Measurements from ENCODE around the gene CBY2.
"Not testable (repeated sequence)": the region's sequence is repeated elsewhere in the genome, so short reads cannot be mapped to it uniquely, and the experiment has no call there.

CBY2 gene

GRCh38 chr13:45742985-45743384 lies 40.9 kb downstream of the CBY2 start:
- no peak for DNase-seq (ENCODE audit: low read depth)
- no peak overlapping the region for H3K4me3 ChIP-seq (ENCODE audit: low read depth, low read length)
- TF ChIP-seq, protein P1, sequence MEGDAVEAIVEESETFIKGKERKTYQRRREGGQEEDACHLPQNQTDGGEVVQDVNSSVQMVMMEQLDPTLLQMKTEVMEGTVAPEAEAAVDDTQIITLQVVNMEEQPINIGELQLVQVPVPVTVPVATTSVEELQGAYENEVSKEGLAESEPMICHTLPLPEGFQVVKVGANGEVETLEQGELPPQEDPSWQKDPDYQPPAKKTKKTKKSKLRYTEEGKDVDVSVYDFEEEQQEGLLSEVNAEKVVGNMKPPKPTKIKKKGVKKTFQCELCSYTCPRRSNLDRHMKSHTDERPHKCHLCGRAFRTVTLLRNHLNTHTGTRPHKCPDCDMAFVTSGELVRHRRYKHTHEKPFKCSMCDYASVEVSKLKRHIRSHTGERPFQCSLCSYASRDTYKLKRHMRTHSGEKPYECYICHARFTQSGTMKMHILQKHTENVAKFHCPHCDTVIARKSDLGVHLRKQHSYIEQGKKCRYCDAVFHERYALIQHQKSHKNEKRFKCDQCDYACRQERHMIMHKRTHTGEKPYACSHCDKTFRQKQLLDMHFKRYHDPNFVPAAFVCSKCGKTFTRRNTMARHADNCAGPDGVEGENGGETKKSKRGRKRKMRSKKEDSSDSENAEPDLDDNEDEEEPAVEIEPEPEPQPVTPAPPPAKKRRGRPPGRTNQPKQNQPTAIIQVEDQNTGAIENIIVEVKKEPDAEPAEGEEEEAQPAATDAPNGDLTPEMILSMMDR (IDR thresholded peaks at IDR 0.05; ENCODE audit: low read depth, low read length, missing control alignments) = no peak

- TF ChIP-seq, protein P1 (IDR thresholded peaks at IDR 0.05; ENCODE audit: low read depth, low read length, missing control alignments) = no peak
- DNase-seq (ENCODE audit: low read depth) = no peak
Measured at GRCh38 chr13:45744979-45745378, 42.9 kb downstream of the CBY2 start.

GRCh38 chr13:45747071-45747470 lies 45.0 kb downstream of the CBY2 start:
- no peak for DNase-seq (ENCODE audit: low read depth)
- no peak overlapping the region for H3K4me3 ChIP-seq (ENCODE audit: low read depth, low read length)
- TF ChIP-seq, protein P1 (IDR thresholded peaks at IDR 0.05; ENCODE audit: low read depth, low read length, missing control alignments) = no peak

More at GRCh38 chr13:45744979-45745378, 42.9 kb downstream of the CBY2 start:
- H3K4me3 ChIP-seq (ENCODE audit: low read depth, low read length) = no peak overlapping the region

- TF ChIP-seq, protein P1 (IDR thresholded peaks at IDR 0.05; ENCODE audit: low read depth, low read length, missing control alignments) = no peak
- no peak overlapping the region for H3K4me3 ChIP-seq (ENCODE audit: low read depth, low read length)
- DNase-seq (ENCODE audit: low read depth) = no peak
Measured at GRCh38 chr13:45748941-45749759, 47.0 kb downstream of the CBY2 start.

DNA sequence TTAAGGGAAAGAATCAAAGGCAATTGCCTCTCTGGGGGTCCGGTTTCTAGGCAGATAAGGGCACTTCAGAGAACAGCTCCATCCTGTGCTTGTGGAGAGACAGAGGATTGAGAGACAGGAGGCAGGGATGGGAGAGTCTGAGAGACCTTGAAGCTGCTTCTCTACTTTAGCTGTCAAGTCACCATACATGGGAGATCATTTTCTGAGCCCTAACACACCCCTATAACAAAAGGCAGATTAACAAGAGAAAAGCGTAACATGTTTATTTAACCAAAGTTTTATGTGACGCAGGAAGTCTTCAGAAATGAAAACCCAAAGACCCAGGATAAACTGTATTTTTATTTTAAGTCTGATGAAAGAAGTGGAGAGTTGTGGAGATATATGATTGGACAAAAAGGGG lies 48.4 kb downstream of the CBY2 start:
- TF ChIP-seq, protein P1 (IDR thresholded peaks at IDR 0.05; ENCODE audit: low read depth, low read length, missing control alignments) = no peak
- H3K4me3 ChIP-seq (ENCODE audit: low read depth, low read length) = no peak overlapping the region
- no peak for DNase-seq (ENCODE audit: low read depth)

GRCh38 chr13:45751885-45752284 lies 49.8 kb downstream of the CBY2 start:
- DNase-seq (ENCODE audit: low read depth) = no peak
- TF ChIP-seq, protein P1 (IDR thresholded peaks at IDR 0.05; ENCODE audit: low read depth, low read length, missing control alignments) = no peak
- H3K4me3 ChIP-seq (ENCODE audit: low read depth, low read length) = no peak overlapping the region

DNA sequence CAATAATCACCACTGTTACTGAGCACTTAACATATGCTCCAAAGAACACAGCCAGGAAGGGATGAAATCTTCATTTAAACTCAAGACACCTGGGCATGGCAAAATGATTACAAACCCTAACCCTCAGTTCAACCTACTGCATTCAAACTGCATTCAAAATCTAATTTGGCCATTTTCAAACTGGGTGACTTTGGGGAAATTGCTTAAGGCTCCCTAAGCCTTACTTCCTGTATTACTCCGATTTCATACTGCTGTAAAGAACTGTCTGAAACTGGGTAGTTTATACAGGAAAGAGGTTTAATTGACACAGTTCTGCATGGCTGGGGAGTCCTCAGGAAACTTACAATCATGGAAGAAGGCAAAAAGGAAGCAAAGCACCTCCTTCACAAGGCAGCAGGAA lies 50.4 kb downstream of the CBY2 start:
- TF ChIP-seq, protein P1 (IDR thresholded peaks at IDR 0.05; ENCODE audit: low read depth, low read length, missing control alignments) = no peak
- H3K4me3 ChIP-seq (ENCODE audit: low read depth, low read length) = no peak overlapping the region
- no peak for DNase-seq (ENCODE audit: low read depth)

GRCh38 chr13:45756498-45756897 lies 54.4 kb downstream of the CBY2 start:
- not testable (repeated sequence) for DNase-seq (ENCODE audit: low read depth); H3K4me3 ChIP-seq (ENCODE audit: low read depth, low read length)

DNA sequence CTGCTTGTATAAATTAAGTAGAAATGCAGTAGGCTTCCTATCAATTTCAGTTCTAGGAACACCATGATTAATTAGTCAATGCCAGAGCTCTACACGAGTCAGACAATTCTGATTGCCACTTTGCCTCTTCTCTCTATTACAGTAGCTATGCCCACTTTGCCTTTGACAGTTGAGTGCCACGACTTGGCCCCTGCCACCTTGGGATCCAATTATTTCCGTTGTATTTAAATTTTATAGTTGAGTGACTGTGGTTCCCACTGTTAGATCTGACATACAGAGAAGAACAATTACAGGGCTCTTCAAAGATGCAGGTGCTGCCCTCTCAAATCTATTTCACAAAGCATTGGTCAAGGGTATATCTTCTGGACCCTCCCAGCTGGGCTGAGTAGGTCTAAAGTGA lies 55.5 kb downstream of the CBY2 start:
- H3K4me3 ChIP-seq (ENCODE audit: low read depth, low read length); DNase-seq (ENCODE audit: low read depth): not testable (repeated sequence)
